GM19467 (cell line): ENCODE results near the gene ANKRD50.

Experiments used
- ATAC-seq: cut with Tn5 transposase; IDR thresholded peaks from one replicate; pipeline ENCODE4 v1.9.1; 2021; ENCODE audit warnings: mild to moderate bottlenecking, moderate library complexity; ENCODE audit not compliant: unreplicated experiment

Gene ANKRD50, protein sequence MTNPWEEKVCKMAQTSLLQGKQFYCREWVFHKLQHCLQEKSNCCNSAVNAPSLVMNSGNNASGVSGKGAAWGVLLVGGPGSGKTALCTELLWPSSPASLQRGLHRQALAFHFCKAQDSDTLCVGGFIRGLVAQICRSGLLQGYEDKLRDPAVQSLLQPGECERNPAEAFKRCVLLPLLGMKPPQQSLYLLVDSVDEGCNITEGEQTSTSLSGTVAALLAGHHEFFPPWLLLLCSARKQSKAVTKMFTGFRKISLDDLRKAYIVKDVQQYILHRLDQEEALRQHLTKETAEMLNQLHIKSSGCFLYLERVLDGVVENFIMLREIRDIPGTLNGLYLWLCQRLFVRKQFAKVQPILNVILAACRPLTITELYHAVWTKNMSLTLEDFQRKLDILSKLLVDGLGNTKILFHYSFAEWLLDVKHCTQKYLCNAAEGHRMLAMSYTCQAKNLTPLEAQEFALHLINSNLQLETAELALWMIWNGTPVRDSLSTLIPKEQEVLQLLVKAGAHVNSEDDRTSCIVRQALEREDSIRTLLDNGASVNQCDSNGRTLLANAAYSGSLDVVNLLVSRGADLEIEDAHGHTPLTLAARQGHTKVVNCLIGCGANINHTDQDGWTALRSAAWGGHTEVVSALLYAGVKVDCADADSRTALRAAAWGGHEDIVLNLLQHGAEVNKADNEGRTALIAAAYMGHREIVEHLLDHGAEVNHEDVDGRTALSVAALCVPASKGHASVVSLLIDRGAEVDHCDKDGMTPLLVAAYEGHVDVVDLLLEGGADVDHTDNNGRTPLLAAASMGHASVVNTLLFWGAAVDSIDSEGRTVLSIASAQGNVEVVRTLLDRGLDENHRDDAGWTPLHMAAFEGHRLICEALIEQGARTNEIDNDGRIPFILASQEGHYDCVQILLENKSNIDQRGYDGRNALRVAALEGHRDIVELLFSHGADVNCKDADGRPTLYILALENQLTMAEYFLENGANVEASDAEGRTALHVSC (N-terminal part only)

DNA sequence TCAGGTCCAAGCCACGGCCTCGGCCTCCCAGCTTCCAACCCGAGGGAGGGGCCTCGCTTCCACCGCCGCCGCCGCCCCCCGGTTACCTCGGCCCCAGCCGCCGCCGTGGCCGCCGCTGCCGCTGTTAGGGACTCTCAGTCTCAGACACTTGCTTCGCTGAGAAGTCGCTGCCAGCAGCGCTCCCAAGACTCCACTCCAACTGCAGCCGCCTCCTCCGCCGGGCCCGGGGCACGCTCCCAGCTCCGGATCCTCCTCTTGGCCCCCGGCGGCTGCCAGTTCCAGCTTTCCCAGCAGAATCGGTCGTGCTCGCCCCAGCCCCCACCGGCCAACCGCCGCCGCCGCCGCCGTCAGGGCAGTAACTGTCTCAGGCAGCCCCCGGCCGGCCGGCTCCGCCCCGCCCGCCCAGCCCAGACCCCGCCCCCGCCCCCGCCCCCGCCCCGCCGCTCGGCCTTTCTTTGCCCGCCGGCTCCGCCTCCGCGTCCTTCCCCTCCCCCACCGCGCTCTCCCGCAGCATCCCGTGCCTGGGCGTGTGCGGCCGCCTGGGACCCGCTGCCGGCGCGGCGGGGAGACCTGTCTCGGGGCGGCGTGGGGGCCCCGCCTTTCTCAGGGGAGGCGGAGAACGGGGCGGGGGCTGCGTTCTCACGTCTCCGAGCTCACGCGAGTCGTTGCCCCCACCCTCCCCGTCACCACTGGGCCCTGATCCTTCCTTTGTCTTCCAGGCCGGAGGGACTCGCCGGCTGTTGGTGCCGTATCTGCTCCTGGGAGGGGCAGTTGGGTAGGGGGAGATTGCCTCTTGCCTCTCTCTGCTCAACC, at the start of gene ANKRD50:
TSS of gene ANKRD50 (minus strand) at position 361 of the 813 bp plus-strand sequence. CDS start 2,221 bp downstream, outside the sequence.
- ATAC-seq = peak; percentile 64

DNA sequence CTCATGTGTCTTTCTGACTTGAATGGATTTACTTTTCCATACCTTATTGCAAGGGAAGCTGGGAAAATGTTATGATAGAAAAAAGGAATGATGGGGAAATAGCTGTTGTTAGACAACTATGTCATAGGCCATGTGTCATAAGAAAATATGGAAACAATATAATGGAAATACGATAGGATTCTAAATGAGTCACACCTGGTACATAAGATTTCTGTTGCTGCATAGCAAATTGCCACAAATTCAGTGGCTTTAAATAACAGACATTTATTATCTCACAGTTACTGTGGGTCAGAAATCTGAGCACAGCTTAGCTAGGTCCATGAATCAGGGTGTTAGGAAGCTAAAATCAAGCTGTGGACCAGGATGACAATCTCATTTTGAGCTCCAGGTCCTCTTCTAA, 44.6 kb upstream of the ANKRD50 start:
- no peak for ATAC-seq

- ATAC-seq = no peak
These were observed 42.1 kb upstream of the ANKRD50 start for GRCh38 chr4:124754681-124755080.

DNA sequence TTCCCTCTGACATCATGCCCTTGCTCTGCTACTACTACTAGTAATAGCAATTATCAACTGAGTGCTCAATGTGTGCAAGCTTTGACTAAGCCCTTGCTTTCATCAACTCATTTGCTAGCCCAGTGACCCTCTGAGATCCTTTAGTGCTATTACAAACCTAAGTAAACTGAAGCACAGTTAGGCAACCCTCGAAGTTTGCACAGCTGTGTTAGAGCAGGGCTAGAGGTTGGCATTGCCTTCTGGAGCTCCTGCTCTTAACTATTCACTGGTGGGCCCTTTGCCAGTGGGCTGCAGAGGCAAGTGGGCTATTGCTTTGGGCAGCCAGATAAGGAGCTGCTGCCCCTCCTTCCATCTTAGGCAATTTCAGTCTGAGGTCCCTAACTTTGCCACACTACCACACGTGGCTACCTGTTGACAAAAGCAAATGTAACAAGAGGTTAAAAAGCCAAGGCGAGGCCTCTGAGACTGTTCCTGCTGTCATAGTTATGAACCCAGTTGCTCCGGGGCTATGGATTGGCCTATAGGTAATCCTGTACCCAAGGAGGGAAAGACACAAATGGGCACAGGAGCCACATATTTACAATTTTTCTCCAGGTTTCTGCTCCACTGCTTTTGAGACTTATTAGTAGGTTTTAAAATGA, 41.5 kb upstream of the ANKRD50 start:
- ATAC-seq = no peak

GRCh38 chr4:124749421-124749820, 36.9 kb upstream of the ANKRD50 start:
- no peak for ATAC-seq

DNA sequence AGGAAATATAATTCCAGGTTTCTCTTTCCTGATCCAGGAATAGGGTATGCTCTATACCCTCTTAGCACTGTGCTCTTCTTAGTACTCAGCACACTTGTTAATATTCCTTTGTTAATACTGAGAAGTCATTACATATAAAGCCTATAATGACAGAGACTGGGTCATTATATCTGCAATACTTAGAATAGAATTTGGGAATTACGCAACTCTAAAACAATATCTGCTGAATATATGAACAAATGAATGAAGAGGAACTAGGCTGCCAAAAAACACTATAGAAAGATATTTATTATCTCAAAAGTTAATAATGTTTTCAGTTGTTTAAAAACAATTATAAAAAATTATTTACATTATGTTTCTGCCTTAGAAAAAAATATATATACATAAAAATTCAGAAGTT, 36.4 kb upstream of the ANKRD50 start:
- ATAC-seq = no peak

GRCh38 chr4:124745985-124746801, 33.7 kb upstream of the ANKRD50 start:
- ATAC-seq = no peak

DNA sequence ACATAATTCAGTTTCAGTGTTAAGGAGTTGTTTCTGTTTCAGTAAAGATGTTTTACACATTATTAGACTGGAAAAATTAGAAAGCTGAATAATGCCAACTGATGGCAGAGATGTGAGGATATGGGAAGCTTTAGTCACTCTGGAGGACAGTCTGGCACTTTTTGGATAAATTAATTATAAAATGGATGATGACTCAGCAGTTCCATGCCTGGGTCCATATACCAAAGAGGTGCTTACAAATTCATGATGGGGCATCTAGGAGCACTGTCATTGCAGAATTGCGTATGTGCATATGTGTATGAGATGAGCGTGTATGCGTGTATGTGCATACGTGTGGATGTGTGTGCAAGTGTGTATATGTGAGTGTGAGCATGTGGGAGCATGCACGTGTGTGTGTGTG, 31.2 kb upstream of the ANKRD50 start:
- ATAC-seq = no peak

GRCh38 chr4:124740501-124740900, 28.0 kb upstream of the ANKRD50 start:
- ATAC-seq = no peak

DNA sequence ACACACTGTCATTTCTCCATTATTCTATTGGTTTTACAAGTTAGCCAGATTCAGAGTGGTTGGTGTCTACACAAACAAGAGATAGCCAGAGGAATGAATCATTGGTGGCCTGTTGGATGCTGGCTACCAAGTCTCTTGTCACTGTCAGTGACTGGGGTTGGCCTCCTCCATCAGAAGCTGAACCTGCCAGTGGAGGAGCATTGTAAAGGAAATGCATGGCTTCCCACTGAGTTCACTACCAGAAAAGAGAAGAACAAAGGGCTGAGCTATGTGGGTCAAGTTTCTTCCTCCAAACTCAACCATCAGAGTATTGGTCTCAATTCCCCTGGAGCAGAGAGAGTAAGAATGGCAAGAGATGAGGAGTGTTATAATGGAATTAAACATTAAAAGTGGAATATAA, 26.5 kb upstream of the ANKRD50 start:
- no peak for ATAC-seq

DNA sequence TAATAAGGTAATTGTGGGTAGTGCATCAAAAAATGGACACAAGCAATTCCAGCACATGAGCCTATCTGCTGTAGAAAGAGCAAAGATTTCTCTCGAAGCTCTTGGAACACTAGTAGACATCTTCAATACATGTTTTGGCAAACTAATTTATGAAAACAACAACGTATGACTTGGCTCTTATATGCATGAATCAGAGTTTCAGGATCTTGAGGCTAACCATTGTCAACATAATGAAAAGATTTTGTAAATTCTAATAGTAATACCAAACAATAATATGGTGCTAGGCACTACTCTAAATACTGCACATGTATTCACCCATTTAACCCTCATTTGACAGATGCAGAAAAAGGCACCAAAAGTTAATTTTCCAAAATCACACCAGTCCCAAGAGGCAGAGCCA, 25.1 kb upstream of the ANKRD50 start:
- ATAC-seq = no peak

DNA sequence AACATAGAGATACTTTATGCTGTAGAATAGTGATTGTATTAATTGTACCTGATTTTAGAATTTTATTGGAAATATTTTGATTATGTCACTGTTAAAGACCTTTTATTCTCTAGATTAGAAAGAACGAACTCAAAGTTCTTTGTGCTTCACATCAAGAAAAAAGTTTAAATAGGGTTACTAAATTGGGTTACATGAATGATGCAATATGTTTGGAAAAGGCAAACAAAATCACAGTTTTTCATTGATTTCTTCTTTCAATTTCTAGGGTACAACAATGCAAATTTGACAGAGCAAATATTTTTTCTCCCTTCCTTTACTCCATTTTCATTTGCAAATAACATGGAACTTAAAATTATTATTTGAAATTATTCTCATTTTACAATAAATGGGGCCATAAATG, 24.0 kb upstream of the ANKRD50 start:
- no peak for ATAC-seq

DNA sequence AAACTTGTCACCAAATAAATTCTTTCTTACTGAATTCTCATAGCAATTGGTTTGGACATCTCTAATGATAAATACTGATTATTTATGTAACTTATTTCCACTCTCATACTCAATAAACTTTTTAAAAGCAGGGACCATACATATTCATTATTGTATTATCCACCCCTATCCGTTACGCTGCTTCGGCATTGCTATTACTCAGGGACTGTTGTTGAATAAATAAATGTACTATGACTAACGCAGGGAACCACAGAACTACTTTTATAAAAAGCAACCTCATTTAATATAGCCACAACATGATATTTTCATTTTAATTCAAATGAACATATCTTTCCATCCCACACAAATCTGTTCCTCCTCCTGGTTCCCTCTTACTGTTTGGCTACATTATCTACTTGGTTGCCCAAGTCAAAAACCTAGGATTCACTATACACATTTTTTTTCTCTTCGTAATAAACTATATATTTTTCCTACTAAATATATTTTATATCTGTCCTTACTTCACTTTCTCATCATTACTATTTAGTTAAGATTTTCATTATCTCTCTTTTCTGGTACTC, 14.9 kb upstream of the ANKRD50 start:
- no peak for ATAC-seq

GRCh38 chr4:124726269-124726668, 13.7 kb upstream of the ANKRD50 start:
- no peak for ATAC-seq

GRCh38 chr4:124722071-124722470, 9.5 kb upstream of the ANKRD50 start:
- no peak for ATAC-seq

GRCh38 chr4:124717101-124717500, 4.6 kb upstream of the ANKRD50 start:
- ATAC-seq = no peak

- ATAC-seq = peak; percentile 37
These were observed 657 bp upstream of the ANKRD50 start for GRCh38 chr4:124713185-124713592.

GRCh38 chr4:124711471-124712371, 811 bp downstream of the ANKRD50 start:
- ATAC-seq = peak; percentile 8
